ENCODE measurements around the gene CSK. TPM values are rescaled to one million over a fixed set of nuclear protein-coding genes. Genes with fewer than 3 reads are reported as not detected.

The CSK gene
- polyA plus RNA-seq, 2 of the 4 experiments (the other 2 are of a cell fraction) = 17.8 to 63.0 TPM

DNA sequence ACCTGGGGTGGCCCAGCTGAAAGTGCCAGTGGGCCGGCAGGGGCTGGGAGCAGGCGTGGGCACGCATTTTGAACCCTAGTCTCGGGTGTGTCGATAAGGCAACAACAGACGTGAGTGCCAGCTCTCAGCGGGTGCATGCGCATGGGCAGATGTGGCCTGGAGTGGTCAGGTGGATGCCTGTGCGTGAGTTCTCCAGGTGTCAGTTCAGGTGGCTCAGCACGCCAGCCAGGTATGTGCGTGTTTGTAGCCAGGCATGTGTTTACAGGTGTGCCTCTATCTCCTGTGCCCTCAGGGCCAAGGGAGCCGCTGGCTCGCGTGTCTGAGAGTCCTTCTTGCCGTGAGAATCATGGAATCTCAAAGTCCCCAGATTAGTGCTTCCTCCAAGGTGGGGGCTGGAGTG, 18.5 kb upstream of the CSK start:
- ATAC-seq (no peak), DNase-seq (ENCODE audit: low read depth in 1 of 2, low spot score in 1 of 2) (no peak), FAIRE-seq (no peak)
- H3K4me3 ChIP-seq = no peak overlapping the region
- WGBS (ENCODE audit: missing lambda C conversion rate) = 81% methylated on average over 15 of the region's 15 CpGs
- no peak for TF ChIP-seq GATA3 (IDR thresholded peaks at IDR 0.05; ENCODE audit: borderline replicate concordance)
- no peak for TF ChIP-seq ZFP36 (IDR thresholded peaks at IDR 0.05; ENCODE audit: borderline replicate concordance, partially characterized antibody)
- no peak for TF ChIP-seq RAD21 (conservative IDR thresholded peaks at IDR 0.05 in 1 of 2, IDR thresholded peaks at IDR 0.05 in 1 of 2)
- TF ChIP-seq, protein P1, sequence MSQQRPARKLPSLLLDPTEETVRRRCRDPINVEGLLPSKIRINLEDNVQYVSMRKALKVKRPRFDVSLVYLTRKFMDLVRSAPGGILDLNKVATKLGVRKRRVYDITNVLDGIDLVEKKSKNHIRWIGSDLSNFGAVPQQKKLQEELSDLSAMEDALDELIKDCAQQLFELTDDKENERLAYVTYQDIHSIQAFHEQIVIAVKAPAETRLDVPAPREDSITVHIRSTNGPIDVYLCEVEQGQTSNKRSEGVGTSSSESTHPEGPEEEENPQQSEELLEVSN (IDR thresholded peaks at IDR 0.05; ENCODE audit: borderline replicate concordance, low read depth) = no peak
- TF ChIP-seq ZNF302 (CRISPR knock-in tag; IDR thresholded peaks at IDR 0.05) = no peak
- no peak for TF ChIP-seq HOXB5 (CRISPR knock-in tag; IDR thresholded peaks at IDR 0.05)
- no peak for TF ChIP-seq RARB (CRISPR knock-in tag; IDR thresholded peaks at IDR 0.05)
- TF ChIP-seq NPAS2 (CRISPR knock-in tag; IDR thresholded peaks at IDR 0.05; ENCODE audit: borderline replicate concordance) = no peak
- TF ChIP-seq KDM5A (IDR thresholded peaks at IDR 0.05) = no peak
- no peak for TF ChIP-seq PHF8 (IDR thresholded peaks at IDR 0.05; ENCODE audit: borderline replicate concordance, low read depth)
- no peak for TF ChIP-seq CBX2 (IDR thresholded peaks at IDR 0.05; ENCODE audit: borderline replicate concordance, low read depth)
- TF ChIP-seq CEBPB (IDR thresholded peaks at IDR 0.05) = no peak
- no peak for TF ChIP-seq MAZ (IDR thresholded peaks at IDR 0.05; ENCODE audit: borderline replicate concordance, low read depth, low read length)
- no peak for TF ChIP-seq HOXA7 (CRISPR knock-in tag; IDR thresholded peaks at IDR 0.05)
- TF ChIP-seq SREBF2 (IDR thresholded peaks at IDR 0.05) = no peak
- no peak for TF ChIP-seq CHD2 (IDR thresholded peaks at IDR 0.05; ENCODE audit: low read length, partially characterized antibody)
- H3K4me2 ChIP-seq = no peak overlapping the region
- ChIA-PET POLR2A (no interaction called here), CTCF (interaction anchor here (1.2 to 65.6 kb wide), 4 partner anchors 7 to 131 kb away, joined by 5 to 1908 read pairs (median 402); partner anchors contain the start of genes CPLX3, LMAN1L and ULK3)
- peaks cover 4% of the 10 kb centered on the region; the same call in 2 of the 3 replicates for H3K4me1 ChIP-seq
- H3K27ac ChIP-seq = no peak overlapping the region
- no peaks in the 10 kb centered on the region for H3K9me3 ChIP-seq

GRCh38 chr15:74767167-74768098, 14.4 kb upstream of the CSK start:
- TF ChIP-seq BCL3 (IDR thresholded peaks at IDR 0.05) = no peak
- no peak for TF ChIP-seq RNF2 (IDR thresholded peaks at IDR 0.05; ENCODE audit: borderline replicate concordance, low read depth)
- TF ChIP-seq, protein P2, sequence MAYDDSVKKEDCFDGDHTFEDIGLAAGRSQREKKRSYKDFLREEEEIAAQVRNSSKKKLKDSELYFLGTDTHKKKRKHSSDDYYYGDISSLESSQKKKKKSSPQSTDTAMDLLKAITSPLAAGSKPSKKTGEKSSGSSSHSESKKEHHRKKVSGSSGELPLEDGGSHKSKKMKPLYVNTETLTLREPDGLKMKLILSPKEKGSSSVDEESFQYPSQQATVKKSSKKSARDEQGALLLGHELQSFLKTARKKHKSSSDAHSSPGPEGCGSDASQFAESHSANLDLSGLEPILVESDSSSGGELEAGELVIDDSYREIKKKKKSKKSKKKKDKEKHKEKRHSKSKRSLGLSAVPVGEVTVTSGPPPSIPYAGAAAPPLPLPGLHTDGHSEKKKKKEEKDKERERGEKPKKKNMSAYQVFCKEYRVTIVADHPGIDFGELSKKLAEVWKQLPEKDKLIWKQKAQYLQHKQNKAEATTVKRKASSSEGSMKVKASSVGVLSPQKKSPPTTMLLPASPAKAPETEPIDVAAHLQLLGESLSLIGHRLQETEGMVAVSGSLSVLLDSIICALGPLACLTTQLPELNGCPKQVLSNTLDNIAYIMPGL (CRISPR knock-in tag; IDR thresholded peaks at IDR 0.05; ENCODE audit: borderline replicate concordance) = no peak
- TF ChIP-seq MYC (IDR thresholded peaks at IDR 0.05; ENCODE audit: borderline replicate concordance, low read length) = no peak
- no peak for TF ChIP-seq USF2 (IDR thresholded peaks at IDR 0.05)
- no peak for TF ChIP-seq CHD2 (IDR thresholded peaks at IDR 0.05; ENCODE audit: low read length, partially characterized antibody)
- ChIA-PET POLR2A (no interaction called here), CTCF (interaction anchor here (0.8 to 65.6 kb wide), 13 partner anchors 8 to 184 kb away, joined by 3 to 1908 read pairs (median 56); partner anchors contain the start of genes CPLX3, CSK, CYP1A1 and CYP1A2)
- Histone ChIP-seq H3K27ac (peak overlapping the region in 1 of 2 experiments; percentile 57; a peak in 1 of 6 replicates), H3K4me3 (no peak overlapping the region), H3K9me3 (no peaks in the 10 kb centered on the region), H3K4me1 (peaks cover 7% of the 10 kb centered on the region; the same call in 2 of the 3 replicates), H3K4me2 (no peak overlapping the region)
- no peak for FAIRE-seq
- DNase-seq (ENCODE audit: low read depth in 1 of 2, low spot score in 1 of 2) = no peak
- WGBS (ENCODE audit: missing lambda C conversion rate) = 79% methylated on average over 12 of the region's 14 CpGs
- no peak for ATAC-seq
